Measurements from ENCODE around the gene MRPL37.
"Not testable (repeated sequence)": the region's sequence is repeated elsewhere in the genome, so short reads cannot be mapped to it uniquely, and the experiment has no call there.

MRPL37 gene

DNA sequence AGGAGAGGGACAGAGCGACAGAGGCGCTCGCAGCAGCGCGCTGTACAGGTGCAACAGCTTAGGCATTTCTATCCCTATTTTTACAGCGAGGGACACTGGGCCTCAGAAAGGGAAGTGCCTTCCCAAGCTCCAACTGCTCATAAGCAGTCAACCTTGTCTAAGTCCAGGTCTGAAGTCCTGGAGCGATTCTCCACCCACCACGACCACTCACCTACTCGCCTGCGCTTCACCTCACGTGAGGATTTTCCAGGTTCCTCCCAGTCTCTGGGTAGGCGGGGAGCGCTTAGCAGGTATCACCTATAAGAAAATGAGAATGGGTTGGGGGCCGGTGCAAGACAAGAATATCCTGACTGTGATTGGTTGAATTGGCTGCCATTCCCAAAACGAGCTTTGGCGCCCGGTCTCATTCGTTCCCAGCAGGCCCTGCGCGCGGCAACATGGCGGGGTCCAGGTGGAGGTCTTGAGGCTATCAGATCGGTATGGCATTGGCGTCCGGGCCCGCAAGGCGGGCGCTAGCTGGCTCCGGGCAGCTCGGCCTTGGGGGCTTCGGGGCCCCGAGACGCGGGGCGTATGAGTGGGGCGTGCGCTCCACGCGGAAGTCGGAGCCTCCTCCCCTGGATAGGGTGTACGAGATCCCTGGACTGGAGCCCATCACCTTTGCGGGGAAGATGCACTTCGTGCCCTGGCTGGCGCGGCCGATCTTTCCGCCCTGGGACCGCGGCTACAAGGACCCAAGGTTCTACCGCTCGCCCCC is at the start of gene MRPL37, which contains the start of gene CYB5RL:
MRPL37 (plus strand) TSS at position 403 of the 754 bp plus-strand sequence; CDS start at position 480, 77 bp downstream.
CYB5RL (minus strand) TSS at position 266 of the 754 bp plus-strand sequence. CDS start 4,414 bp downstream, outside the sequence.
- DNase-seq (ENCODE audit: low spot score): peak; percentile 90

DNA sequence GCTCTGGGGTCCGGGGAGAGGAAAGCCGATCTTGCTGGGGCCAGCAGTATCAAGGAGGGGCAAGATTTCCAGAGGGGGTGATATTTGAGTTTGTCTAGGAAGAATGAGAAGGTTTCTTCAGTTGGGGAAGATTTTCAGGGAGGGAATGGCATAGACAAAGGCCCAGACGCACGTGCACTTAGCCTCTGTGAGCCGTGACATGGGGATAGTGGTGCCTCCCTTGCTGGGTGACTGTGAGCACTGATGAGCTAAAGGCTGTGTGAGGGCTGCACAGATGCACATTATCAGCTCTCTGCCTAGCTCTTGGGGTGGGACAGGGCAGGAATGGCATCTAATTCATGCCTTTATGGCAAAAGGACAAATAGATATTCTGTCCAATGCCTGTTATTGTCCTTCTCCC is 49.0 kb upstream of the MRPL37 start:
- DNase-seq (ENCODE audit: low spot score): no peak

DNA sequence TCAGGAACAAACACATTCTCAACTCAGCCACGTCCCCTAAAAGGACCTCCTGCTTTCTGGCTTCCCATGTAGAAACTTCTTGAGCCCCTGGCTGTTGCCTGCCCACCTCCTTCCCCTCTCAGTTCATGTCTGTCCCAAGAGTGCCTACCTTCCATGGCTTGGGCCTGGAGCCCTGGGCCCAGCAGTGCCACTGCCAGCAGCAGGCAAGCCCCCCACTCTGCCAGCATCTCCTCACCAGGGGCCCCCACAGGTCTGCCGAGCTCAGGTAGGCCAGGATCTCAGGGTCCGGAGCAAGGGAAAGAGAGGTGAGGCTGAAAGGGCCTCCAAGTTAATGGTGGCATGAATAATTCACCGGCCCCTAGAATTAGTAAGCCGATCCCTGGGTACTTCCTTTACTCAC is 47.3 kb upstream of the MRPL37 start, which contains the start of gene CDCP2:
CDCP2 (minus strand) TSS at position 305 of the 400 bp plus-strand sequence; CDS start at position 227, 78 bp downstream.
- no peak for DNase-seq (ENCODE audit: low spot score)

- DNase-seq (ENCODE audit: low spot score): no peak
Measured at GRCh38 chr1:54153535-54154439, 46.2 kb upstream of the MRPL37 start.

- no peak for DNase-seq (ENCODE audit: low spot score)
Measured at GRCh38 chr1:54156201-54156600, 43.8 kb upstream of the MRPL37 start.

- DNase-seq (ENCODE audit: low spot score): no peak
Measured at GRCh38 chr1:54156986-54157385, 43.0 kb upstream of the MRPL37 start.

- no peak for DNase-seq (ENCODE audit: low spot score)
Measured at GRCh38 chr1:54157401-54157800, 42.6 kb upstream of the MRPL37 start.

DNA sequence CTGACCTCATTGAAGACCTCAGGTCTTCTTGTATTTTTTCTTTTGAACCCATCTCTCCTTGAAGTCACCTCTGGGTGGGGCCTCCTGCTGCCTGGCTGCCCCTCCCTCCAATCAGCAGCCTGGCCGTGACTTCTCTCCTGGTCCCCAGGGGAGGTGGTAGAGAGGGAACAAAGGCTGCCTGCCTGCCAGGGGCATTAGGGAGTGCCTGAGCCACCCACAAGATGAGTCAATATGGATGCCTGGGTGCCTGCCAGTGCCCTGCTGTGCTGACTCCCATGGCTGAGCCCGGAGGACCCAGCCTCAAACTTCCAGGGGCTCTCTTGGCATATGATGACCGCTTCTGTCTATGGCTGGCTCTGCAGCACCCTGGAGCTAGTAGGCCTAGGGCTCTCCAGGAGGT is 41.9 kb upstream of the MRPL37 start:
- no peak for DNase-seq (ENCODE audit: low spot score)

DNA sequence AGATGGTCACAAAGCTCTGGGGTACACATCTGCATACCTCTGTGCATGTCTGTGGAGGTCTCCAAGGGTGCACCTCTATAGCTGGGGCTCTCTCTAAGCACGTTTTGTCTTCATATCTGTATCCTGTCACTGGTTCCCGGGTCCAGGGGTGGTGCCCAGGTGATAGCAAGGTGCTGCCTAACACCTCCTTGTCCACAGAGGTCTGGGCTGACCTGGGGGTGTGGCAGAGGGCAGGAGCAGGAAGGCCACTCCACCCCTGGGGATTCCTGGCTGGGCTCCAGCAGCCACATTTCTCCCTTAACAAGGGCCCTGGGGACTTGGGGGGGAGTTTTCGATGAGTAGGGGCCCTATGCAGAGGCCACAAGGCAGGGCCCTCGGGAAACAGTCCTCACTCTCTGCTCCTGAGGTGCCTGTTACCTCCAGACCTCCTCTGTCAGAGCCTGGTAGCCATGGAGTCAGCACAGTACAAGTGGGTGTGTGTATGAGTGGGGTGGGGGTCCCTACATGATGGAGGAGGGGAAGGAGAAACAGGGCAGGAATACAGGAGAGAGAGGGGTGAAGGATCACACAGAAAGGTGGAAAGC is 40.1 kb upstream of the MRPL37 start:
- no peak for DNase-seq (ENCODE audit: low spot score)

DNA sequence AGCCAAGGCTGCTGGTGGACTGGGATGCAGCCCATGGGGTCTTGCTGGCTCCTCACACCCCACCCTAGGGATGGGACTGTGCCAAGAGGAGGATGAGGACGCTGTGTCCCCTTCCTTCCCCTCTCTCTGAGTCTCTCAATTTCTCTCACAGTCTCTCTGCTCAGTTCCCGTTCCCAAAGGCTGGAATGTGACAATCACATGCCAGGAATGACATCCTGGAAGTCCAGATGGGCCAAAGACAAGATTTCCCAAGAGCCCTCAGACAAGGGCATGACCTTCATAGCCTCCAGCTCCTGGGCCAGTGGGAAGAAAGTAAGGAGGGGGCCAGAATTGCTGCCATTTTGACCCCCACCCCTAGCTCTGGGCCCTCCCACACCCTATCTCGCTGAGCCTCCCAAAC is 39.6 kb upstream of the MRPL37 start:
- no peak for DNase-seq (ENCODE audit: low spot score)

- no peak for DNase-seq (ENCODE audit: low spot score)
Measured at GRCh38 chr1:54161495-54162168, 38.3 kb upstream of the MRPL37 start.

GRCh38 chr1:54163051-54163450 is 36.9 kb upstream of the MRPL37 start:
- DNase-seq (ENCODE audit: low spot score): no peak

GRCh38 chr1:54163573-54163972 is 36.4 kb upstream of the MRPL37 start:
- no peak for DNase-seq (ENCODE audit: low spot score)

DNA sequence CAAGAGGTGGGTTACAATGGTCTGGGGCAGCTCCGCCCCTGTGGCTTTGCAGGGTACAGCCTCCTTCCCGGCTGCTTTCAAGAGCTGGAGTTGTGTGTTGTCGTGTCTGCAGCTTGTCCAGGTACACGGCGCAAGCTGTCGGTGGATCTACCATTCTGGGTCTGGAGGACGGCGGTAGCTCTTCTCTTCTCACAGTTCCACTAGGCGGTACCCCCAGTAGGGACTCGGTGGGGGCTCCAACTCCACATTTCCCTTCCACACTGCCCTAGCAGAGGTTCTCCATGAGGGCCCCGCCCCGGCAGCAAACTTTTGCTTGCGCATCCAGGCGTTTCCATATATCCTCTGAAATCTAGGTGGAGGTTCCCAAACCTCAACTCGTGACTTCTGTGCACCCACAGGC is 34.8 kb upstream of the MRPL37 start:
- DNase-seq (ENCODE audit: low spot score): no peak

DNA sequence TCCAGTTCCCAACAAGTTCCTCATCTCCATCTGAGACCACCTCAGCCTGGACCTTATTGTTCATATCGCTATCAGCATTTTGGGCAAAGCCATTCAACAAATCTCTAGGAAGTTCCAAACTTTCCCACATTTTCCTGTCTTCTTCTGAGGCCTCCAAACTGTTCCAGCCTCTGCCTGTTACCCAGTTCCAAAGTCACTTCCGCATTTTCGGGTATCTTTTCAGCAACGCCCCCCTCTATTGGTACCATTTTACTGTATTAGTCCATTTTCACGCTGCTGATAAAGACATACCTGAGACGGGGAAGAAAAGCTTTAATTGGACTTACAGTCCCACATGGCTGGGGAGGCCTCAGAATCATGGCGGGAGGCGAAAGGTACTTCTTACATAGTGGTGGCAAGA is 33.6 kb upstream of the MRPL37 start:
- not testable (repeated sequence) for DNase-seq (ENCODE audit: low spot score)

DNA sequence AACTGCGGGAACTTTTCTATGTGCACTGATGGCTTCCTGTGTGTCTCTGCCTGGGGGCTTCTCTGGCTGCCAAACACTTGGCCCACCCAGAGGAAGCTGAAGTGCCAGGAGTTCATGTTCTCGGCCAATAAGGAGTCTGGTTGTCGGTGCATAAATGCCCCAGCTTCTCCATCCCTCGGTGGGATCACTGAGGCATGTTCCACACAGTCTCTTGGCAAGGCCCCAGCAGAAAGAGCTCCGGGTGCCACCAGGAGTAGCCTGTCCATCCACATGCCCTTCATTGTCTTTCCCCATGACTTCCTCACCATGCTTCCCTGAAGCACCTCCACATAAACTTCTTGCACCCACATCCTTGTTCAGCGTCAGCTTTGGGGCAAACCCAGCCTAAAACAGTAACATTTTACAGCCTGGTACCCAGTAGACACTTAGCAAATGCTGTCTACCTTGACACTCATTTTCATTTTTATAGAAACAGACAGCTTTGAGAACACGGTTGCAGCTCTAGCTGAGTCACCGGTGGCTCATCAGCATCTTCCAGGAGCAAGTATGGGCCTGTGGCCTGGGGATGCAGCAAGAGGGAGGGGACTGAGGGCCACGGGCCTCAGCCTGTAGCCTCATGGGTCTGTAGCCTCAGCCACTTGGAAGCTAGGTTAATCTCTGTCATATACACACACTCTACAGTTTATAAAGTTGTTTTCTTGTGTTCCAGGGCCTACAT is 32.4 kb upstream of the MRPL37 start:
- peak; percentile 21 for DNase-seq (ENCODE audit: low spot score)

GRCh38 chr1:54168206-54168965 is 31.6 kb upstream of the MRPL37 start:
- DNase-seq (ENCODE audit: low spot score): no peak

DNA sequence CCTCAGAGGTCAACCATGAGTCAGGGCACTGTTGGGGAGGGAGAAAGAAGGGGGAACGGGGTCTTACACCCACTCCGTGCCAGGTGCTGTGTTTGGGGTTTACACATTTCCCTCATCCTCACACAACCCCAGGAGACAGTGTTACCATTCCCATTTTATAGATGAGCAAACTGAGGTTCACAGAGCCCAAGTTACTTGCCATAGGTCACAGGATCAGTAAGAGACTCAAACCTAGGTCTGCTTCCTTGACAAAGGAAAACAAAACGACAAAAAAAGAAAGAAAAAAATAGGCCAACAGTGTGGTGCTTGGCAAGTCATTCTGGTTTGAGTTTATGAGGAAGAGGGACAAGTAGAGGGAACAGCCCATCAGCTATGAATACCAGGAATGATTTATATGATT is 30.9 kb upstream of the MRPL37 start:
- DNase-seq (ENCODE audit: low spot score): no peak

GRCh38 chr1:54171016-54171415 is 29.0 kb upstream of the MRPL37 start:
- no peak for DNase-seq (ENCODE audit: low spot score)

DNA sequence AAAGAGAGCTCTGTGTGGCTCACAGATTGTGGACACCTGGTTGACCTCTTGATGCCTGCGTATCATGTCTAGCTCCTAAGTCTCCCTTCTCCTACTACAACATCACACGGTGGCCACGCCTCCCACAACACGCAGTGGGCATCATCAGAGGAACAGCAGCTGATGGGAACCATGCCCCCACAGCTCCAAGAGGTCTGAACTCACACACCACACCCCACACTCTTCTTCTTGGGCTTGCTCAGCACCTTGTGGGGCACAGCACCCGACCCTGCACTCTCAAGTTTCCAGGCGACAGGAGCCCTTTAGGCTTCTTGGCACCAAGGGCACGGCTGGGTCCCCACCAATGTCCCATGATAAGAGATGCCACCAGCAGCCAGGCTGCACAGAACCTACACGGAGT is 28.4 kb upstream of the MRPL37 start:
- DNase-seq (ENCODE audit: low spot score): no peak
